Loucy (cell line): ENCODE measurements around the gene CFAP410.

Experiments used
- H2AFZ ChIP-seq: fragments of 200-600 bp; sonication (generic); 2 replicates; pipeline ENCODE4 v1.6.0; 2016; ENCODE audit warnings: antibody characterized with exemption, mild to moderate bottlenecking, low read length, moderate library complexity
- H3F3A ChIP-seq: fragments of 200-600 bp; 2 replicates; pipeline ENCODE4 v1.6.0; 2016; ENCODE audit warnings: antibody characterized with exemption, low read depth, mild to moderate bottlenecking
- H3K27me3 ChIP-seq: fragments of 200-600 bp; sonication (generic); 2 replicates; pipeline ENCODE4 v1.6.1; 2014; ENCODE audit warnings: low read length, mild to moderate bottlenecking; ENCODE audit not compliant: insufficient read depth, poor library complexity, severe bottlenecking
- H3K36me3 ChIP-seq: fragments of 200-600 bp; sonication (generic); 2 replicates; pipeline ENCODE4 v1.6.1; 2016; ENCODE audit warnings: low read length; ENCODE audit not compliant: insufficient read depth
- H3K4me1 ChIP-seq: fragments of 200-600 bp; sonication (generic); 2 replicates; pipeline ENCODE4 v1.5.1; 2014; ENCODE audit warnings: low read length, mild to moderate bottlenecking; ENCODE audit not compliant: insufficient read depth, poor library complexity, severe bottlenecking
- H3K4me2 ChIP-seq: fragments of 200-600 bp; sonication (generic); 2 replicates; pipeline ENCODE4 v1.6.0; 2014; ENCODE audit warnings: antibody characterized with exemption, low read length, low read depth, mild to moderate bottlenecking; ENCODE audit not compliant: poor library complexity, severe bottlenecking
- H3K4me3 ChIP-seq: fragments of 200-600 bp; sonication (generic); 2 replicates; pipeline ENCODE4 v1.5.1; 2014; ENCODE audit warnings: low read length, mild to moderate bottlenecking, mixed read lengths; ENCODE audit not compliant: poor library complexity, severe bottlenecking
- H3K79me2 ChIP-seq: fragments of 200-600 bp; sonication (generic); 2 replicates; pipeline ENCODE4 v1.6.1; 2014; ENCODE audit warnings: low read length; ENCODE audit not compliant: insufficient read depth
- H3K9ac ChIP-seq: fragments of 200-600 bp; sonication (generic); 2 replicates; pipeline ENCODE4 v1.6.0; 2014; ENCODE audit warnings: mild to moderate bottlenecking, low read depth, low read length, moderate library complexity; ENCODE audit not compliant: poor library complexity, severe bottlenecking
- H3K9me2 ChIP-seq: fragments of 200-600 bp; sonication (generic); replicated peaks from 2 replicates; pipeline ENCODE4 v1.6.1; 2016; ENCODE audit warnings: low read depth, low read length, mixed read lengths
- H3K9me3 ChIP-seq: fragments of 200-600 bp; sonication (generic); 2 replicates; pipeline ENCODE4 v1.6.1; 2014; ENCODE audit warnings: mild to moderate bottlenecking, antibody characterized with exemption, low read length, low read depth; ENCODE audit not compliant: insufficient read depth
- H4K20me1 ChIP-seq: fragments of 200-600 bp; sonication (generic); 2 replicates; pipeline ENCODE4 v1.6.0; 2014; ENCODE audit warnings: antibody characterized with exemption, low read length, mild to moderate bottlenecking; ENCODE audit not compliant: insufficient read depth, poor library complexity, severe bottlenecking
- CTCF ChIP-seq: fragments of 200-600 bp; sonication (generic); conservative IDR thresholded peaks from 2 replicates; pipeline ENCODE4 v1.5.1; 2014; ENCODE audit warnings: mild to moderate bottlenecking, antibody characterized with exemption, low read length
- EZH2phosphoT487 ChIP-seq: fragments of 200-600 bp; IDR thresholded peaks from 2 replicates; pipeline ENCODE4 v1.6.1; 2018; ENCODE audit warnings: antibody characterized with exemption, mild to moderate bottlenecking, moderate library complexity, borderline replicate concordance

The CFAP410 gene

GRCh38 chr21:44330698-44331097 lies 8.5 kb downstream of the CFAP410 start:
- Histone ChIP-seq H3K4me3 (no peak overlapping the region), H2AFZ (no peak overlapping the region), H3K79me2 (no peaks in the 10 kb centered on the region), H3K4me1 (no peaks in the 10 kb centered on the region), H3K9me2 (no peaks in the 10 kb centered on the region), H3K27me3 (no peaks in the 10 kb centered on the region), H3K9ac (no peak overlapping the region), H3K36me3 (peaks cover 5% of the 10 kb centered on the region; the same call in 1 of the 2 replicates), H4K20me1 (no peaks in the 10 kb centered on the region), H3F3A (no peaks in the 10 kb centered on the region), H3K4me2 (no peak overlapping the region), H3K9me3 (no peaks in the 10 kb centered on the region)
- no peak for TF ChIP-seq CTCF
- TF ChIP-seq EZH2phosphoT487: no peak

GRCh38 chr21:44329971-44330681 lies 9.1 kb downstream of the CFAP410 start:
- Histone ChIP-seq H3K9me2 (no peaks in the 10 kb centered on the region), H3K36me3 (peaks cover 9% of the 10 kb centered on the region; the same call in 1 of the 2 replicates), H3F3A (no peaks in the 10 kb centered on the region), H3K4me1 (no peaks in the 10 kb centered on the region), H3K9ac (no peak overlapping the region), H3K4me2 (no peak overlapping the region), H3K9me3 (no peaks in the 10 kb centered on the region), H2AFZ (no peak overlapping the region), H3K27me3 (no peaks in the 10 kb centered on the region), H3K79me2 (no peaks in the 10 kb centered on the region), H4K20me1 (no peaks in the 10 kb centered on the region), H3K4me3 (no peak overlapping the region)
- TF ChIP-seq EZH2phosphoT487 (no peak), CTCF (no peak)

GRCh38 chr21:44329086-44329889 lies 9.9 kb downstream of the CFAP410 start:
- H3K36me3 ChIP-seq: peaks cover 17% of the 10 kb centered on the region; the same call in 1 of the 2 replicates
- no peaks in the 10 kb centered on the region for H3K9me3 ChIP-seq
- H3K4me3 ChIP-seq: no peak overlapping the region
- H3K9ac ChIP-seq: no peak overlapping the region
- no peaks in the 10 kb centered on the region for H4K20me1 ChIP-seq
- H3K4me2 ChIP-seq: no peak overlapping the region
- no peaks in the 10 kb centered on the region for H3K4me1 ChIP-seq
- no peaks in the 10 kb centered on the region for H3K9me2 ChIP-seq
- H2AFZ ChIP-seq: no peak overlapping the region
- no peaks in the 10 kb centered on the region for H3K79me2 ChIP-seq
- H3F3A ChIP-seq: no peaks in the 10 kb centered on the region
- H3K27me3 ChIP-seq: no peaks in the 10 kb centered on the region
- no peak for TF ChIP-seq CTCF
